ENCODE measurements around the gene JPT2. TPM values are rescaled to one million over a fixed set of nuclear protein-coding genes. Genes with fewer than 3 reads are reported as not detected.

The JPT2 gene
- total RNA-seq, 1 experiment from 2014 or later = 150 TPM

DNA sequence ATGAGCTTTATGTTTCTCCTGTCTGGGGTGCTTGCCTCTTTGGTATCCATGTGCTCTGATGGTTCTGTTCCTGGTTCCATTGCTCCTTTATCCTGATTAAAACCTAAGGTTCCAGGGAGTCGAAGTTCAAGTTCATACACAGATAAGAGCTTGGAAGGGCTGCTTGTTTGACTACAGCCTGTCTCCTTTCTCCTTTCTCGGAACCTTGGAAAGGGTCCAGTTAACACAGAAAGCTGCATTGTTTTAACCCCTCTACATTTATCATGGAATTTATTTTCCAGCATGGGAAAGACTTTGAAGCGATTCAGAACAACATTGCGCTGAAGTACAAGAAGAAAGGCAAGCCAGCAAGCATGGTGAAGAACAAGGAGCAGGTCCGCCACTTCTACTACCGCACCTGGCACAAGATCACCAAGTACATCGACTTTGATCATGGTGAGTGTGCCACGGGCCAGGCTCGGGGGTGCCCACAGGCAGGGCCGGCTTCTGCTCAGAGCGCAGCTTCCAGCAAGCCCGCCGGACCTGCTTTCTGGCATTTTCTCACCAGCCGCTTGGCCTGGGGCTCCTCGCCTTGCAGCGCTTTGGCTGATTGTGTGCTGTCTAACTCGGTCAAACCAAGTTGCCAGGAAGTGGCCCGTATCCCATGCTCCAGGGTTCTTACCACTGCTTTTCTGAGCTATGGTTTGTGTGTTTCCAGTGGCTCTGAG lies 46.0 kb upstream of the JPT2 start:
- Mint-ChIP-seq H3K4me1 (no peaks in the 10 kb centered on the region), H3K9me3 (no peaks in the 10 kb centered on the region), H3K27ac (no peak overlapping the region), H3K27me3 (ENCODE audit: low read depth) (no peaks in the 10 kb centered on the region), H3K36me3 (peaks cover 28% of the 10 kb centered on the region), H3K4me3 (no peak overlapping the region)
- no peak for TF ChIP-seq NFYB (CRISPR knock-in tag; conservative IDR thresholded peaks at IDR 0.05; ENCODE audit: low read depth)
- TF ChIP-seq, protein P1, sequence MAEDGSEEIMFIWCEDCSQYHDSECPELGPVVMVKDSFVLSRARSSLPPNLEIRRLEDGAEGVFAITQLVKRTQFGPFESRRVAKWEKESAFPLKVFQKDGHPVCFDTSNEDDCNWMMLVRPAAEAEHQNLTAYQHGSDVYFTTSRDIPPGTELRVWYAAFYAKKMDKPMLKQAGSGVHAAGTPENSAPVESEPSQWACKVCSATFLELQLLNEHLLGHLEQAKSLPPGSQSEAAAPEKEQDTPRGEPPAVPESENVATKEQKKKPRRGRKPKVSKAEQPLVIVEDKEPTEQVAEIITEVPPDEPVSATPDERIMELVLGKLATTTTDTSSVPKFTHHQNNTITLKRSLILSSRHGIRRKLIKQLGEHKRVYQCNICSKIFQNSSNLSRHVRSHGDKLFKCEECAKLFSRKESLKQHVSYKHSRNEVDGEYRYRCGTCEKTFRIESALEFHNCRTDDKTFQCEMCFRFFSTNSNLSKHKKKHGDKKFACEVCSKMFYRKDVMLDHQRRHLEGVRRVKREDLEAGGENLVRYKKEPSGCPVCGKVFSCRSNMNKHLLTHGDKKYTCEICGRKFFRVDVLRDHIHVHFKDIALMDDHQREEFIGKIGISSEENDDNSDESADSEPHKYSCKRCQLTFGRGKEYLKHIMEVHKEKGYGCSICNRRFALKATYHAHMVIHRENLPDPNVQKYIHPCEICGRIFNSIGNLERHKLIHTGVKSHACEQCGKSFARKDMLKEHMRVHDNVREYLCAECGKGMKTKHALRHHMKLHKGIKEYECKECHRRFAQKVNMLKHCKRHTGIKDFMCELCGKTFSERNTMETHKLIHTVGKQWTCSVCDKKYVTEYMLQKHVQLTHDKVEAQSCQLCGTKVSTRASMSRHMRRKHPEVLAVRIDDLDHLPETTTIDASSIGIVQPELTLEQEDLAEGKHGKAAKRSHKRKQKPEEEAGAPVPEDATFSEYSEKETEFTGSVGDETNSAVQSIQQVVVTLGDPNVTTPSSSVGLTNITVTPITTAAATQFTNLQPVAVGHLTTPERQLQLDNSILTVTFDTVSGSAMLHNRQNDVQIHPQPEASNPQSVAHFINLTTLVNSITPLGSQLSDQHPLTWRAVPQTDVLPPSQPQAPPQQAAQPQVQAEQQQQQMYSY (CRISPR knock-in tag; IDR thresholded peaks at IDR 0.05) = no peak
- no peak for TF ChIP-seq TEAD1 (CRISPR knock-in tag; IDR thresholded peaks at IDR 0.05)
- TF ChIP-seq, protein P2, sequence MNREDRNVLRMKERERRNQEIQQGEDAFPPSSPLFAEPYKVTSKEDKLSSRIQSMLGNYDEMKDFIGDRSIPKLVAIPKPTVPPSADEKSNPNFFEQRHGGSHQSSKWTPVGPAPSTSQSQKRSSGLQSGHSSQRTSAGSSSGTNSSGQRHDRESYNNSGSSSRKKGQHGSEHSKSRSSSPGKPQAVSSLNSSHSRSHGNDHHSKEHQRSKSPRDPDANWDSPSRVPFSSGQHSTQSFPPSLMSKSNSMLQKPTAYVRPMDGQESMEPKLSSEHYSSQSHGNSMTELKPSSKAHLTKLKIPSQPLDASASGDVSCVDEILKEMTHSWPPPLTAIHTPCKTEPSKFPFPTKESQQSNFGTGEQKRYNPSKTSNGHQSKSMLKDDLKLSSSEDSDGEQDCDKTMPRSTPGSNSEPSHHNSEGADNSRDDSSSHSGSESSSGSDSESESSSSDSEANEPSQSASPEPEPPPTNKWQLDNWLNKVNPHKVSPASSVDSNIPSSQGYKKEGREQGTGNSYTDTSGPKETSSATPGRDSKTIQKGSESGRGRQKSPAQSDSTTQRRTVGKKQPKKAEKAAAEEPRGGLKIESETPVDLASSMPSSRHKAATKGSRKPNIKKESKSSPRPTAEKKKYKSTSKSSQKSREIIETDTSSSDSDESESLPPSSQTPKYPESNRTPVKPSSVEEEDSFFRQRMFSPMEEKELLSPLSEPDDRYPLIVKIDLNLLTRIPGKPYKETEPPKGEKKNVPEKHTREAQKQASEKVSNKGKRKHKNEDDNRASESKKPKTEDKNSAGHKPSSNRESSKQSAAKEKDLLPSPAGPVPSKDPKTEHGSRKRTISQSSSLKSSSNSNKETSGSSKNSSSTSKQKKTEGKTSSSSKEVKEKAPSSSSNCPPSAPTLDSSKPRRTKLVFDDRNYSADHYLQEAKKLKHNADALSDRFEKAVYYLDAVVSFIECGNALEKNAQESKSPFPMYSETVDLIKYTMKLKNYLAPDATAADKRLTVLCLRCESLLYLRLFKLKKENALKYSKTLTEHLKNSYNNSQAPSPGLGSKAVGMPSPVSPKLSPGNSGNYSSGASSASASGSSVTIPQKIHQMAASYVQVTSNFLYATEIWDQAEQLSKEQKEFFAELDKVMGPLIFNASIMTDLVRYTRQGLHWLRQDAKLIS (CRISPR knock-in tag; IDR thresholded peaks at IDR 0.05; ENCODE audit: borderline replicate concordance) = no peak
- TF ChIP-seq ZNF317 (CRISPR knock-in tag; IDR thresholded peaks at IDR 0.05; ENCODE audit: borderline replicate concordance, low read depth) = no peak
- TF ChIP-seq NFATC4 (CRISPR knock-in tag; IDR thresholded peaks at IDR 0.05) = no peak
- no peak for TF ChIP-seq ZNF396 (CRISPR knock-in tag; IDR thresholded peaks at IDR 0.05; ENCODE audit: borderline replicate concordance)
- no peak for TF ChIP-seq TEAD4 (CRISPR knock-in tag; IDR thresholded peaks at IDR 0.05)
- TF ChIP-seq FOXJ3 (CRISPR knock-in tag; IDR thresholded peaks at IDR 0.05; ENCODE audit: borderline replicate concordance) = no peak
- TF ChIP-seq FOXP1 (CRISPR knock-in tag; IDR thresholded peaks at IDR 0.05; ENCODE audit: borderline replicate concordance) = no peak
- TF ChIP-seq RELA (CRISPR knock-in tag; IDR thresholded peaks at IDR 0.05; ENCODE audit: borderline replicate concordance) = no peak
- no peak for TF ChIP-seq FOXK1 (CRISPR knock-in tag; IDR thresholded peaks at IDR 0.05)
- TF ChIP-seq NFE2L1 (CRISPR knock-in tag; IDR thresholded peaks at IDR 0.05) = no peak
- CTCF ChIA-PET = interaction anchor here (1.1 to 1.4 kb wide), 3 partner anchors 74 to 291 kb away, joined by 3 to 4 read pairs (median 3); partner anchors contain the start of gene MAPK8IP3
- no peak for DNase-seq (ENCODE audit: low spot score)
- POLR2A ChIA-PET = no interaction called here
- ATAC-seq = no peak

DNA sequence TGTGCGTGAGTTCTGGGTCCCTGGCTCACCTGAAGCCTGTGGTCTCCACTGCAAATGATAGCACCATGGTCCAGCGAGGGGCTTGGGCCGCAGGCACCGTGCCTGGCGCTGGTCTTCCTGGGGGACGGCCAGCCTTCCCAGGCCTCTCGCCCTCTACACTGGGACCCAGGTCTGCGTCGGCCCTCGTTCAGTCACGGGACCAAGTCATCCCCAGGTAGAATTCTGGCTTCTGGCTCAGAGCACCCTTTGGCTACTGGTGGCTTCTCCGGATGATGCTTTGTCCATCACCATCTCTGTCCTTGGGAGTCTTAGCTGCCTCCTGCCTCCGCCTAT lies 45.5 kb upstream of the JPT2 start:
- ATAC-seq (no peak), DNase-seq (ENCODE audit: low spot score) (no peak)
- Mint-ChIP-seq H3K27ac (no peak overlapping the region), H3K27me3 (ENCODE audit: low read depth) (no peaks in the 10 kb centered on the region), H3K9me3 (no peaks in the 10 kb centered on the region), H3K4me1 (no peaks in the 10 kb centered on the region), H3K36me3 (peaks cover 27% of the 10 kb centered on the region), H3K4me3 (no peak overlapping the region)
- ChIA-PET CTCF (interaction anchor here (1.4 kb wide), 1 partner anchor 94 kb away, joined by 3 read pairs; no protein-coding TSS in a partner anchor), POLR2A (no interaction called here)
- TF ChIP-seq HMGA2 (CRISPR knock-in tag; IDR thresholded peaks at IDR 0.05) (no peak), ZNF121 (CRISPR knock-in tag; IDR thresholded peaks at IDR 0.05) (no peak), GRHL2 (CRISPR knock-in tag; IDR thresholded peaks at IDR 0.05; ENCODE audit: insufficient replicate concordance, severe bottlenecking) (no peak), SMAD4 (CRISPR knock-in tag; IDR thresholded peaks at IDR 0.05) (no peak), RORB (CRISPR knock-in tag; IDR thresholded peaks at IDR 0.05) (no peak), ATF1 (CRISPR knock-in tag; IDR thresholded peaks at IDR 0.05) (no peak), MYBL2 (CRISPR knock-in tag; IDR thresholded peaks at IDR 0.05) (no peak)
- TF ChIP-seq, protein P3, sequence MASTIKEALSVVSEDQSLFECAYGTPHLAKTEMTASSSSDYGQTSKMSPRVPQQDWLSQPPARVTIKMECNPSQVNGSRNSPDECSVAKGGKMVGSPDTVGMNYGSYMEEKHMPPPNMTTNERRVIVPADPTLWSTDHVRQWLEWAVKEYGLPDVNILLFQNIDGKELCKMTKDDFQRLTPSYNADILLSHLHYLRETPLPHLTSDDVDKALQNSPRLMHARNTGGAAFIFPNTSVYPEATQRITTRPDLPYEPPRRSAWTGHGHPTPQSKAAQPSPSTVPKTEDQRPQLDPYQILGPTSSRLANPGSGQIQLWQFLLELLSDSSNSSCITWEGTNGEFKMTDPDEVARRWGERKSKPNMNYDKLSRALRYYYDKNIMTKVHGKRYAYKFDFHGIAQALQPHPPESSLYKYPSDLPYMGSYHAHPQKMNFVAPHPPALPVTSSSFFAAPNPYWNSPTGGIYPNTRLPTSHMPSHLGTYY (CRISPR knock-in tag; IDR thresholded peaks at IDR 0.05) = no peak
- TF ChIP-seq, protein P4, sequence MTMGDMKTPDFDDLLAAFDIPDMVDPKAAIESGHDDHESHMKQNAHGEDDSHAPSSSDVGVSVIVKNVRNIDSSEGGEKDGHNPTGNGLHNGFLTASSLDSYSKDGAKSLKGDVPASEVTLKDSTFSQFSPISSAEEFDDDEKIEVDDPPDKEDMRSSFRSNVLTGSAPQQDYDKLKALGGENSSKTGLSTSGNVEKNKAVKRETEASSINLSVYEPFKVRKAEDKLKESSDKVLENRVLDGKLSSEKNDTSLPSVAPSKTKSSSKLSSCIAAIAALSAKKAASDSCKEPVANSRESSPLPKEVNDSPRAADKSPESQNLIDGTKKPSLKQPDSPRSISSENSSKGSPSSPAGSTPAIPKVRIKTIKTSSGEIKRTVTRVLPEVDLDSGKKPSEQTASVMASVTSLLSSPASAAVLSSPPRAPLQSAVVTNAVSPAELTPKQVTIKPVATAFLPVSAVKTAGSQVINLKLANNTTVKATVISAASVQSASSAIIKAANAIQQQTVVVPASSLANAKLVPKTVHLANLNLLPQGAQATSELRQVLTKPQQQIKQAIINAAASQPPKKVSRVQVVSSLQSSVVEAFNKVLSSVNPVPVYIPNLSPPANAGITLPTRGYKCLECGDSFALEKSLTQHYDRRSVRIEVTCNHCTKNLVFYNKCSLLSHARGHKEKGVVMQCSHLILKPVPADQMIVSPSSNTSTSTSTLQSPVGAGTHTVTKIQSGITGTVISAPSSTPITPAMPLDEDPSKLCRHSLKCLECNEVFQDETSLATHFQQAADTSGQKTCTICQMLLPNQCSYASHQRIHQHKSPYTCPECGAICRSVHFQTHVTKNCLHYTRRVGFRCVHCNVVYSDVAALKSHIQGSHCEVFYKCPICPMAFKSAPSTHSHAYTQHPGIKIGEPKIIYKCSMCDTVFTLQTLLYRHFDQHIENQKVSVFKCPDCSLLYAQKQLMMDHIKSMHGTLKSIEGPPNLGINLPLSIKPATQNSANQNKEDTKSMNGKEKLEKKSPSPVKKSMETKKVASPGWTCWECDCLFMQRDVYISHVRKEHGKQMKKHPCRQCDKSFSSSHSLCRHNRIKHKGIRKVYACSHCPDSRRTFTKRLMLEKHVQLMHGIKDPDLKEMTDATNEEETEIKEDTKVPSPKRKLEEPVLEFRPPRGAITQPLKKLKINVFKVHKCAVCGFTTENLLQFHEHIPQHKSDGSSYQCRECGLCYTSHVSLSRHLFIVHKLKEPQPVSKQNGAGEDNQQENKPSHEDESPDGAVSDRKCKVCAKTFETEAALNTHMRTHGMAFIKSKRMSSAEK (CRISPR knock-in tag; IDR thresholded peaks at IDR 0.05; ENCODE audit: borderline replicate concordance) = no peak
- TF ChIP-seq, protein P5, sequence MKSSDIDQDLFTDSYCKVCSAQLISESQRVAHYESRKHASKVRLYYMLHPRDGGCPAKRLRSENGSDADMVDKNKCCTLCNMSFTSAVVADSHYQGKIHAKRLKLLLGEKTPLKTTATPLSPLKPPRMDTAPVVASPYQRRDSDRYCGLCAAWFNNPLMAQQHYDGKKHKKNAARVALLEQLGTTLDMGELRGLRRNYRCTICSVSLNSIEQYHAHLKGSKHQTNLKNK (CRISPR knock-in tag; IDR thresholded peaks at IDR 0.05) = no peak

Data from WTC11 (cell line).